Non-pigmented ciliary epithelial cell (primary cell): ENCODE data around the gene ACER2.
"Not testable (repeated sequence)": the region's sequence is repeated elsewhere in the genome, so short reads cannot be mapped to it uniquely, and the experiment has no call there.

ENCODE experiments used
- DNase-seq: peaks from one replicate; pipeline ENCODE4 v3.0.0-alpha.2; 2010; ENCODE audit warnings: low read depth

The ACER2 gene

GRCh38 chr9:19409401-19410194 lies 789 bp downstream of the ACER2 start:
- DNase-seq: no peak

GRCh38 chr9:19410195-19410503 lies 1.3 kb downstream of the ACER2 start:
- DNase-seq: no peak

GRCh38 chr9:19410594-19410993 lies 1.8 kb downstream of the ACER2 start:
- DNase-seq: no peak

- DNase-seq: peak; percentile 77
Measured at GRCh38 chr9:19411316-19411715, 2.5 kb downstream of the ACER2 start.

GRCh38 chr9:19413456-19413855 lies 4.6 kb downstream of the ACER2 start:
- DNase-seq: not testable (repeated sequence)

GRCh38 chr9:19416143-19416542 lies 7.3 kb downstream of the ACER2 start:
- peak; percentile 67 for DNase-seq

GRCh38 chr9:19420877-19421276 lies 12.1 kb downstream of the ACER2 start:
- DNase-seq: no peak

- DNase-seq: no peak
Measured at GRCh38 chr9:19423163-19423562, 14.4 kb downstream of the ACER2 start.

GRCh38 chr9:19424176-19424779 lies 15.5 kb downstream of the ACER2 start:
- DNase-seq: no peak

GRCh38 chr9:19429595-19429994 lies 20.8 kb downstream of the ACER2 start:
- no peak for DNase-seq

GRCh38 chr9:19430201-19430760 lies 21.5 kb downstream of the ACER2 start:
- no peak for DNase-seq

GRCh38 chr9:19431361-19432171 lies 22.8 kb downstream of the ACER2 start:
- no peak for DNase-seq

GRCh38 chr9:19432473-19432872 lies 23.7 kb downstream of the ACER2 start:
- no peak for DNase-seq

- DNase-seq: not testable (repeated sequence)
Measured at GRCh38 chr9:19433729-19434128, 24.9 kb downstream of the ACER2 start.

GRCh38 chr9:19440376-19440775 lies 31.6 kb downstream of the ACER2 start:
- no peak for DNase-seq

- DNase-seq: no peak
Measured at GRCh38 chr9:19440823-19441580, 32.2 kb downstream of the ACER2 start.

- DNase-seq: no peak
Measured at GRCh38 chr9:19441730-19442129, 32.9 kb downstream of the ACER2 start.

- DNase-seq: no peak
Measured at GRCh38 chr9:19442240-19442639, 33.4 kb downstream of the ACER2 start.

GRCh38 chr9:19445452-19445851 lies 36.6 kb downstream of the ACER2 start:
- no peak for DNase-seq

- DNase-seq: no peak
Measured at GRCh38 chr9:19446361-19446861, 37.6 kb downstream of the ACER2 start.

- no peak for DNase-seq
Measured at GRCh38 chr9:19451240-19452087, 42.7 kb downstream of the ACER2 start.
